GM21619 (cell line): ENCODE data around the gene CFAP92.

Experiments
- ATAC-seq: cut with Tn5 transposase; IDR thresholded peaks from one replicate; pipeline ENCODE4 v1.9.1; 2021; ENCODE audit not compliant: unreplicated experiment

CFAP92 gene

GRCh38 chr3:128988286-128988685 is 5.6 kb downstream of the CFAP92 start:
- ATAC-seq: no peak

GRCh38 chr3:128987302-128988100 is 6.4 kb downstream of the CFAP92 start:
- ATAC-seq: no peak

DNA sequence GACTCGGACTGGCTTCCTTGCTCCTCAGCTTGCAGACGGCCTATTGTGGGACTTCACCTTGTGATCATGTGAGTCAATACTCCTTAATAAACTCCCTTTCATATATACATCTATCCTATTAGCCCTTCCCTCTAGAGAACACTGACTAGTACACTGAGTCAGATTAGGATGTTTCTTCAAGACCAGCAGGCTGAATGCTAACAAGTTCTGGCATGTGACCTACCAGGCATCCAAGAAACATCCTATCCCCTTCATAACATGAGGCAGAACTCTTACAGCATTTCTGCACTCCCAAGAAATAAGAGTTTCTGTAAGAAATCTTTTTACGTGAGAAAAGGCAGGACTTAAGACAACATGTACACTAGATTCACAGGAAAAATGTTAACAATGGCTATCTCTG is 9.3 kb downstream of the CFAP92 start:
- no peak for ATAC-seq

DNA sequence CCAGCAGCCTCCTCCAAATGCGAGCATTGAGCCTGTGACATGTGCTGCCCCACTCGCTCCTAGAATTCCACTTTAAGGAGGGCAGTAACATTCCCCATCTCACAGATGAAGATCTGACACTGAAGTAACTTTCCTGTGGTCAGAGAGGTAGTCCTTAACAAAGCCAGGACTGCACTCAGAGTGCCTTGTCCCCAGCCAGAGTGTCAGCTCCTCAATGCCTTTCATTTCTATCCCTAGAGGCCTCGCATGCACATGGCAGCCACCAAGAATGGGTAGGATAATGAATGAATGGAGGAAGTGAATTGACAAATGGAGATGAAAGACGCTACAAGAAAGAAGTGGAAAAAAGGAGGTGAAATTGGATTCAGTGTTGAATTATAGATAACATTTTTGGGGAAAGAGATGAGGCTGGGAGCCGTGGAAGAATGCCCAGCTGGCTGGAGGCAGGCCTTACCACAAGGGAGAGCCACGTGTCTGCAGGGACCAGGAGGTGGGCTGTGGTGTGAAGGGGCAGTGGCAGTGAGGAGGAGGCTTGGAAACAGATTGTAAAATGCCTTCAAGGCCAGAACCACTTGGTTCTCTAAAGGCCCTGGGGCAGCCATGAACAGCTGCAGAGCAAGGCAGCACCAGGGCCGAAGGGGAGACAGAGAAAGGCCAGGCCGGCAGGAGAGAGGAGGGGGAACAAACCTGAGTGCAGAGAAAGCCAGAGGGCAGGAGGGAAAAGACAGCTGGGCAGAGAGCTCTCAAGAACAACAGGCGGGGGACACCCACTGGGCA is 10.4 kb downstream of the CFAP92 start:
- no peak for ATAC-seq

DNA sequence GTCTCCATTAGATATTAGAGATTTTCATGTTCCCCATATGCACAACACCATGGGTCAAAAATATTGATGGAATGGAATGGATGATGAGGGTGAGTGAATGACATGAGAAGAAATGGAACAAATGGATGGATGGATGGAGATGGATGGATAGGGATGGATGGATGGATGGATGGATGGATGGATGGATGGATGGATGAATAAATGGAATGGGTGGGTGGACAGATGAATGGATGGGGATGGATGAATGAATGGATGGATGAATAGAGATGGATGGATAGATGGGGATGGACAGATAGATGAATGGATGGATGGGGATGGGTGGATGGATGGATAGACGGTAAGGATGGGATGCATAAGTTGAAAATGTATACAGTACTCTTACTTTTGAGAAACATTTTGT is 18.6 kb downstream of the CFAP92 start:
- ATAC-seq: no peak

DNA sequence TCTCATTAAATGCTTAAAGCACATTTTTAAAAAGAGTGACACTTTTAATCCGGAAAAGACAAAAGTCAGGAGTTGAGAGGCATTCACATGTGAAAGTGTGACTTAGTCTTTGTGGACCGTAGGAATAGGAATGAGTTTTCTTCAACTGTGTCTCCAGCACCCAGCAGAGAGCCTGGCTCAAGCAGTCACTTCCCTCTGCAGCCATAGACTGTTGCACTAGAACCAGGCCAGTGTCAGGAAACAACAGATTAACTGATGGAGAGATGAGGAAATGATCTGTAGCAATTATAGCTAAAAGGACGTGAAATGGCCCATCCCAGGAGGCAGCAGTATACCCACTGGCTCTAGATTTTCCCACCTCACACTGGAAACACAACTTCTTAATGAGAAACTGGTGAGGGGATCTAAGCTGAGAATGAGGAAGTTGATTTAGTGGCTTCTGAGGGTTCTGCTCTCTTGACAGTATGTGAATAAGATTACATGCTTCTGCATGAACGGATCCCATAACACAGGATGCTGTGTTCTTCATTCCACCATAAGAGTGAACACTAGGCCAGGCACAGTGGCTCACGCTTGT is 19.8 kb downstream of the CFAP92 start:
- ATAC-seq: no peak

DNA sequence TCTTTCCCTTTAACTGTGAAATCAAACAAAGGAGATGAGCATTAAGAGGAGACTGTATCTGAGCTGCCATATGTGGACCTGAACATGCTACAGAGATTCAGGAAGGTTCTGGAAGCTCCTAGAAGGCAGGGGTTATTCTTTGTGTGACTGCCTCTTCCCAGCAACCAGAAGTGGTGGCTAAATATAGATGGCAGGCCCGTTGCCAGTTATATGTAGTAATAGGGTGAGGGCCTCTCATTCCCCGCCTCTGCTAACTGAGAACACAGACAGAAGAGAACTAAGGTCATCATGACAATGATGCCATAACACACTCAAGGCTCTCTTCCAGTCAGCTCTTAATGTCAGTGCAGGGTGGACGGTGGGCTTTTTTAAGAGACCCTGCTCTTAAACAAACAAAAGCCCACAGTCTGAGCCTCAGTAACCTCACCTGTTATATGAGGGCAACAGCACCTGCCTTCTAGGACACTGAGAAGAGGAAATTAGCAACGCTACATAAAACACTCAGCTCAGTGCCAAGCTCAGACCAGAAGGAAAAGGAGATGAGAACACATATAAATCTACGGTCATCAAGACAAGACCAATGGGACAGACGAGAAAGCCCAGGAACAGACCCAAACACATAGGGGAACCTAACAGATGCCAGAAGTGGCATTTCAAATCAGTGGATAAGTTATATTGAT is 22.3 kb downstream of the CFAP92 start:
- no peak for ATAC-seq

DNA sequence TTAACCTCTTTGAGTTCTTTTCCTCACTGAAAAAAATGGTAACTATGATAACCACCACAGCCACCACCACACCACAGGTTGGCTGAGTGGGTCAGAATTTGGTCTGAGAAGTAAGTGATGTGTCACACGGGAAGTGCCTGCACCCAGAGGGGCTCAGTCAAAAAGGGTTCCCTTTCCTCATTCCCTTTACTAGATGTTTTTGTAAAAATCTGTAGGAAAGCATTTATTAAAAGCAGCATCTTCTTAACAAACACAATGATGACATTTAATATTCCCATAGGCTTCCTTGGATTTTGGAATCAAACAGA is 23.2 kb downstream of the CFAP92 start:
- no peak for ATAC-seq

- ATAC-seq: no peak
Observed at GRCh38 chr3:128969993-128970739, 23.7 kb downstream of the CFAP92 start.

DNA sequence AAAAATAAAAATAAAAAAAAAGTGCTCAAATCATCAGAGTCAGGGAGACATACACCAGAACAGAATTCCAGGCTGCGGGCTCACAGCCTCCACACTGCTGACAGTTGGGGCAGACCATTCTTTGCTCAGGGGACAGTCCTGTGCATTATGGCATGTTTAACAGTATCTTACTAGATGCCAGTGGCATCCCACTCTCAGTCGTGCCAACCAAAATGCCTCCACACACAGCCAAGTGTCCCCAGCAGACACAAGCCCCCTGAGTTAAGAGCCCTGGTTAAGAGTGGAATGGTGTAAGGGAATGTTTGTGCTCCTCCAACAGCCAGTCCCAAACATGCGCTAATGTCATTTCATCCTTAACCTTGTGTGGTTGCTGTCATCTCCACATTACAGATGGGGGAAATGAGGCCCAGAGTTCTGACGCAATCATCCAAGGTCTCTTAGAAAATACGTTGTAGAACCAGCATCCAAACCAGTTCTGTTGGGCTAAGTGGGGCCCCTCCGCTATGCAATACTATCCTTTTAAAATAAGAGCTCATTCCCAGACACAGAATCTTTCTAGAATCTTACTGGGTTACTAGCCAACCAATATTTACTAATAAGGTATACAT is 26.0 kb downstream of the CFAP92 start:
- no peak for ATAC-seq

DNA sequence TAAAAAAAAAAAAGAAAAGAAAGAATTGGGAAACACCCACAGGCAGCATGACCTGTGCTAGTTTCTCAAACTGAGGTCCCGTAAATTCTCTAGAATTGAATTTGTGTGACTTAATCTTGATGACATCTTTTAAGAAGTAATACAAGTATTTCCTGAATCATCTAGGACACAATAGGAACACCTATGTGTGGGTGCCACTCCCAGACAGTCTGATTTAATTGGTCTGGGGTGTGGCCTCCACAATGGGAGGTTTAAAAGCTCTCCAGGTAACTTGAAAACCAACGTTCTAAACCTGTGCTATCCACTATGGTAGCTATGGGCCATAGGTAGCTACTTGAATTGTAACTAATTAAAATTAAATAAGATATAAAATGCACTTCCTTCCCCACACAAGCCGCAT is 28.1 kb downstream of the CFAP92 start:
- ATAC-seq: no peak

DNA sequence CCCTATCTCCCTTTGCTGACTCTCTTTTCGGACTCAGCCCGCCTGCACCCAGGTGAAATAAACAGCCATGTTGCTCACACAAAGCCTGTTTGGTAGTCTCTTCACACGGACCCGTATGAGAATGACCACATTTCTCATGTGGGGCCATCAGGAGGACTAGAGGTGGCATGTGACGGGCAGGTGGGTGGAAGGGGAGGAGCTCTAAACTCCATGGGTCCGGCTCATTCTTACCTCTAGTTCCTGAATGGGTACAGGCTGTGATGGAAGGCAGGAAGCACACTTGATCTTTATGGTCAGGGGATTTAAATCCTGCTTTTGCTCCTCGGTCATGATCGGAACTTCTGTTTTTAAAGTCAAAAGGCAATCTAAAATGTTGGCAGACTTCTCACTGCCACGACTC is 28.6 kb downstream of the CFAP92 start:
- no peak for ATAC-seq

- ATAC-seq: no peak
Observed at GRCh38 chr3:128956440-128956839, 37.4 kb downstream of the CFAP92 start.

DNA sequence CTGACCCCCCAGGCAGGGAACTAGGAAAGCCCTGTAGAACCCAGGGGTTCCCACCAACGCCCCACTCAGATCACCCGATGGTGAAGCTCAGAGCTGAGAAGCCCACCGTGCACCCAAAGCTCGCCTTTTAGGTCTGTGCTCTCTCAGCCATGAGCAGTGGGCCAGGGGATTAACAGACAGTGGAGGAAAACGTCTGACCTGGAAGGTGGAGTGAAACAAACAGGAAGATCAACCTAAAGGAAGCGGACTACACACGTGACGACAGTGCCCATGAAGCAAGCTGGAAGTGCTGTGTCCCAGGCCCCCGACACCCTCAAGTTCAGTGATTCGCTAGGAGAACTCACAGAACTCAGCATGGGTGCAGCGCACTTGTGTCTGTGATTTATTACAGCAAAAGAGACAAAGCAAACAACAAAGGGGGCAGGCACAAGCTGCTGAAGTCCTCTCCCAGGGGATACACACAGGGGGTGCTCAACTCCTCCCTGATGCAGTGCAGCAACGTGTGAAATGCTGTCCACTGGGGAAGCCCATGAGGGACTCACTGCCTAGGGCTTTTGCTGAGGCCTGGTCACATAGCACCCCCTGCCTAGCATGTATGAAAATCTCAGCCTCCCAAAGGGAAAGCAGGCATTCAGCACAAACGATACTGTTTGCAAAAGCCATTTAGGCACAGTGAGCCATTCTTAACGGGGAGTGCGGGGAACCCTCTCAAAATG is 43.5 kb downstream of the CFAP92 start:
- ATAC-seq: no peak

DNA sequence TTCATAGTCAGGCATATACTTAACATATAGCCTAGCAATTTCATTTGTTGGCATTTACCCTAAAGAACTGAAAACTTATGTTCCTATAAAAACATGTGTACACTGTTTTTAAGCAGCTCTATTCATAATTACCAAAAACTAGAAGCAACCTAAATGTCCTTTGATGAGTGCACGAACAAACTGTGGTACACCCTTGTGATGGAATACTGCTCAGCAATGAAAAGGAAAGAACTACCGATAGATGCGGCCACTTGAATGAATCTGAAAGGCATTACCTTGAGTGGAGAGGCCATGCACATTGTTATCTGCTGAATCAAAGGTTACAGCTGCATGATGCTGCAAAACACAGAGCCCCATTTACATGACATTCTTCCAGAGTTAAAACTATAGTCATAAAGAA is 44.7 kb downstream of the CFAP92 start:
- ATAC-seq: no peak

- ATAC-seq: no peak
Observed at GRCh38 chr3:128946411-128946810, 47.5 kb downstream of the CFAP92 start.

- ATAC-seq: no peak
Observed at GRCh38 chr3:128945878-128946175, 48.0 kb downstream of the CFAP92 start.

DNA sequence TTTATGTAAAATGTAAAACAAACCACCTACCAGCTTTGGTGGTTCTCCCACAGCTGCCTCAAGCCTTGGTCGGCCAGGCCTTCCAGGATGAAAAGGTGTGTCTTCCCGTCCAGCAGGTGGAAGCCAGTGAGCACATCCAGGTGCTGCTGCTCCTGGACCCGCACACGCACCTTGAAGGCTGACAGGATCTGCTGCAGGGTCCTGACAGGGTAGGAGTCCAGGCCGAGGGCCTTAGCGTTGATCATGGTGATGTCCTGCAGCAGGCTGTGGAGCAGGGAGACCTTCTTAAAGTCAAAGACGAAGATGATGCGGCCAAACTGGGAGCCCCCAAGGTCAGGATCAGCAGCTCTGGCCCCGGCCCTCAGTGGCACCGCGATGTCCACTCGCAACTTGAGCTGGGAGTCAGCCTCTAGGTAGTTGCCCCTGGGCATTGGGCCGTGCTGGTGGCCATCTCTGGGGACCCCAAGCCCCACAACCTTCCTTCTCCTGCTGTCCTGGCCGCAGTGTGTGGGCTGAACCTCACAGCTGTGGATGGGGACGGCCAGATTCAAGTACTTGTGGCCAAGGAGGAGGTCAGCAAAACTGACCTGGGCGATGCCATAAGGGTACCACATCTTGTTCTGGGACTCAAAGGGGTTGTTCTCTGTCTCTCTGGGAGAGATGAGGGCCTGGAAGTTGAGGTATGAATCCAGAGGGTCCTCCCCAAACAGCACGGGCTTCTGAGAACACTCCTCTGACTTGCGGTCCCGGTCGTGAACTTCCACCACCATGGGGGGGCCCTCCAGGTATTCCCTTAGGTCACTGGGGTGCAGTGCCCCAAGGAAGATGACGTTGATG is 48.6 kb downstream of the CFAP92 start:
- ATAC-seq: no peak
